ENCODE results near the gene LAMB1. TPM values are rescaled to one million over a fixed set of nuclear protein-coding genes. Genes with fewer than 3 reads are reported as not detected.

Gene LAMB1
- total RNA-seq, 1 donor, result 410 TPM

DNA sequence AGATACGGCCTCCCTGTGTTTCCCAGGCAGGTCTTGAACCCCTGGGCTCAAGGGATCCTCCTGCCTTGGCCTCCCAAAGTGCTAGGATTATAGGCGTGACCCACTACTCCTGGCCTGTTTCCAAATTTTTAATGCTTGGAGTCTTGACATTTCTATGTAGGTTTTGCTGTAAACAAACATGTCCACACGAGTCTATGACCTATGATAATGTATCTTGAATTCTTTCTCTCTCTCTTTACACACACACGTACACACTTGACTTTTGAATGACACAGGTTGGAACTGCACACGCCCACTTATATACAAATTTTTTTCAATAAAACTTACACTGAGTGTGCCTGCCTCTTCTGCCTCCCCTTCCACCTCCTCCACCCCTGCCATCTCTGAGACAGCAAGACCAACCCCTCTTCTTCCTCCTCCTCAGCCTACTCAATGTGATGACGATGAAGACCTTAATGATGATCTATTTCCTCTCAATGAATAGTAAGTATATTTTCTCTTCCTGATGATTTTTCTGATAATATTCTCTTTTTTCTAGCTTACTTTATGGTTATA is 44.1 kb upstream of the LAMB1 start:
- no peaks in the 10 kb centered on the region for H4K20me1 ChIP-seq (ENCODE audit: insufficient read depth, low read length)

DNA sequence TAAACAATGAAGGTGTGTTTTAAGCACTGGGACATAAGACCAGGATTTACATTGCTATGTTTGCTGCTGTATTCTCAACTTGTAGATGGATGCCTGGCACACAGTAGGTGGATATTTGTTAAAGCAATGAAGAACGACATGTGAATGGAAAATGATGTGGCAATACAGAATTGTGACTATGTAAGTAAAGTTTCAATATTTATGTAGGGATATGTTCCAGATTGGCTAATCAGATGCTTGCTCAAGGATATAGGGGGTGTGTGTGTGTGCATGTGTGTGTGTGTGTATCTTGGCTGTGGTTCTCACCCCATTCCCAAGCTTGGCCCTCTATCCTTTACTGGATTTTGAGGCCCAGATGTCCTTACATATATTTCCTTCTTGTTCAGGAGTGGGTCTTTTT is 42.7 kb upstream of the LAMB1 start:
- Histone ChIP-seq H3K4me2 (ENCODE audit: insufficient read depth, low read length) (peak overlapping the region; percentile 23), H3K79me2 (ENCODE audit: insufficient read depth, low read length) (no peaks in the 10 kb centered on the region), H3K27ac (ENCODE audit: low read depth, low read length) (peak overlapping the region; percentile 57), H3K36me3 (ENCODE audit: insufficient read depth, low read length) (no peaks in the 10 kb centered on the region), H2AFZ (ENCODE audit: low read length) (no peak overlapping the region), H3K4me3 (ENCODE audit: insufficient read depth, low read length) (no peak overlapping the region), H4K20me1 (ENCODE audit: insufficient read depth, low read length) (no peaks in the 10 kb centered on the region), H3K27me3 (ENCODE audit: insufficient read depth, low read length) (no peaks in the 10 kb centered on the region), H3K9me3 (ENCODE audit: low read depth, low read length) (no peaks in the 10 kb centered on the region), H3K4me1 (ENCODE audit: insufficient read depth, low read length) (peaks cover 5% of the 10 kb centered on the region)
- no peak for DNase-seq (ENCODE audit: insufficient read length, low spot score, missing footprints)
- TF ChIP-seq, protein P1, sequence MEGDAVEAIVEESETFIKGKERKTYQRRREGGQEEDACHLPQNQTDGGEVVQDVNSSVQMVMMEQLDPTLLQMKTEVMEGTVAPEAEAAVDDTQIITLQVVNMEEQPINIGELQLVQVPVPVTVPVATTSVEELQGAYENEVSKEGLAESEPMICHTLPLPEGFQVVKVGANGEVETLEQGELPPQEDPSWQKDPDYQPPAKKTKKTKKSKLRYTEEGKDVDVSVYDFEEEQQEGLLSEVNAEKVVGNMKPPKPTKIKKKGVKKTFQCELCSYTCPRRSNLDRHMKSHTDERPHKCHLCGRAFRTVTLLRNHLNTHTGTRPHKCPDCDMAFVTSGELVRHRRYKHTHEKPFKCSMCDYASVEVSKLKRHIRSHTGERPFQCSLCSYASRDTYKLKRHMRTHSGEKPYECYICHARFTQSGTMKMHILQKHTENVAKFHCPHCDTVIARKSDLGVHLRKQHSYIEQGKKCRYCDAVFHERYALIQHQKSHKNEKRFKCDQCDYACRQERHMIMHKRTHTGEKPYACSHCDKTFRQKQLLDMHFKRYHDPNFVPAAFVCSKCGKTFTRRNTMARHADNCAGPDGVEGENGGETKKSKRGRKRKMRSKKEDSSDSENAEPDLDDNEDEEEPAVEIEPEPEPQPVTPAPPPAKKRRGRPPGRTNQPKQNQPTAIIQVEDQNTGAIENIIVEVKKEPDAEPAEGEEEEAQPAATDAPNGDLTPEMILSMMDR (IDR thresholded peaks at IDR 0.05; ENCODE audit: extremely low read depth, low read depth, low read length), result no peak

More for the DNA sequence above, 44.1 kb upstream of the LAMB1 start:
- TF ChIP-seq, protein P1 (IDR thresholded peaks at IDR 0.05; ENCODE audit: extremely low read depth, low read depth, low read length), result no peak
- no peaks in the 10 kb centered on the region for H3K79me2 ChIP-seq (ENCODE audit: insufficient read depth, low read length)
- H3K27ac ChIP-seq (ENCODE audit: low read depth, low read length), result no peak overlapping the region
- no peak overlapping the region for H3K4me3 ChIP-seq (ENCODE audit: insufficient read depth, low read length)
- no peak for DNase-seq (ENCODE audit: insufficient read length, low spot score, missing footprints)
- no peaks in the 10 kb centered on the region for H3K9me3 ChIP-seq (ENCODE audit: low read depth, low read length)
- no peaks in the 10 kb centered on the region for H3K36me3 ChIP-seq (ENCODE audit: insufficient read depth, low read length)
- peaks cover 5% of the 10 kb centered on the region for H3K4me1 ChIP-seq (ENCODE audit: insufficient read depth, low read length)
- no peak overlapping the region for H2AFZ ChIP-seq (ENCODE audit: low read length)
- H3K4me2 ChIP-seq (ENCODE audit: insufficient read depth, low read length), result no peak overlapping the region
- H3K27me3 ChIP-seq (ENCODE audit: insufficient read depth, low read length), result no peaks in the 10 kb centered on the region

DNA sequence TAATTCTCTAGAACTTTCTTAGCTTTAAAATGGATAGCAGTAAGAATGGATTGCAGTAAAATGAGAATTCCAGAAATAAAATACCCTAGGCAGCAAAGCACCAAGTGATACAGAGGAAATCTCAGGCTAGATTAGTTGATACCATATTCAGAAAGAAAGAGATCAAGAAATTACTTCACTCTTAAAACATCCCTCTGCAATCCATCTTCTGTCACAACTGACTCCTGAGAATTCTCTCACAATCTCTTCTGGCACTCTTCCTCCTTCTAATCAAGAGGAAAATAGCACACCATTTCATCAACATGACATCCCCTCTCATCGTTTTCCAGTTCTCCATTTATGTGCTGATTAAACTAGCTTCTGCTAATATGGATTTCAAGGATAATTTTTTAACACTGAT is 42.2 kb upstream of the LAMB1 start:
- DNase-seq (ENCODE audit: insufficient read length, low spot score, missing footprints), result no peak
- H3K27ac ChIP-seq (ENCODE audit: low read depth, low read length), result peak overlapping the region; percentile 57
- no peaks in the 10 kb centered on the region for H3K27me3 ChIP-seq (ENCODE audit: insufficient read depth, low read length)
- no peaks in the 10 kb centered on the region for H3K36me3 ChIP-seq (ENCODE audit: insufficient read depth, low read length)
- H3K4me3 ChIP-seq (ENCODE audit: insufficient read depth, low read length), result no peak overlapping the region
- H3K79me2 ChIP-seq (ENCODE audit: insufficient read depth, low read length), result no peaks in the 10 kb centered on the region
- TF ChIP-seq, protein P1 (IDR thresholded peaks at IDR 0.05; ENCODE audit: extremely low read depth, low read depth, low read length), result no peak
- no peaks in the 10 kb centered on the region for H3K9me3 ChIP-seq (ENCODE audit: low read depth, low read length)
- H2AFZ ChIP-seq (ENCODE audit: low read length), result peak overlapping the region; percentile 51
- peak overlapping the region; percentile 23 for H3K4me2 ChIP-seq (ENCODE audit: insufficient read depth, low read length)
- H4K20me1 ChIP-seq (ENCODE audit: insufficient read depth, low read length), result no peaks in the 10 kb centered on the region
- peaks cover 5% of the 10 kb centered on the region for H3K4me1 ChIP-seq (ENCODE audit: insufficient read depth, low read length)

DNA sequence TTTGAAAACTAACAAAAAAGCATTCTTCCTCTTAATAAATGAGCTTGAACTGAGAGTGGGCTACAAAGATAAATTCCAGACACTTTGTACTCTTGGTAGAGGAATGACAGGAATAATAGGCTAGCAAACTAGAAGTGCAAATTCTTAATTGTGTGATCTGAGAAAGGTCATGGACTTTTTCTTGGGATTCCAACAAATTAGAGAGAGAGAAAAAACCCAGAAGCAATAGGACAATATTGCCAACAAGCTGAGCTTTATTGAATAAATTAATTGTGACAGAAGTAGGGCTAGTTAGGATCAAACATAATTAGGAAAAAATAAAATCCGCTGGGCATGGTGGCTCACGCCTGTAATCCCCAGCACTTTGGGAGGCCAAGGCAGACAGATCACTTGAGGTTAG is 41.4 kb upstream of the LAMB1 start:
- H4K20me1 ChIP-seq (ENCODE audit: insufficient read depth, low read length), result no peaks in the 10 kb centered on the region
- H3K9me3 ChIP-seq (ENCODE audit: low read depth, low read length), result no peaks in the 10 kb centered on the region
- H3K4me3 ChIP-seq (ENCODE audit: insufficient read depth, low read length), result no peak overlapping the region
- H3K4me2 ChIP-seq (ENCODE audit: insufficient read depth, low read length), result no peak overlapping the region
- no peaks in the 10 kb centered on the region for H3K27me3 ChIP-seq (ENCODE audit: insufficient read depth, low read length)
- no peaks in the 10 kb centered on the region for H3K79me2 ChIP-seq (ENCODE audit: insufficient read depth, low read length)
- TF ChIP-seq, protein P1 (IDR thresholded peaks at IDR 0.05; ENCODE audit: extremely low read depth, low read depth, low read length), result no peak
- H3K4me1 ChIP-seq (ENCODE audit: insufficient read depth, low read length), result peaks cover 5% of the 10 kb centered on the region
- H2AFZ ChIP-seq (ENCODE audit: low read length), result no peak overlapping the region
- no peak for DNase-seq (ENCODE audit: insufficient read length, low spot score, missing footprints)
- no peaks in the 10 kb centered on the region for H3K36me3 ChIP-seq (ENCODE audit: insufficient read depth, low read length)
- no peak overlapping the region for H3K27ac ChIP-seq (ENCODE audit: low read depth, low read length)
